ENCODE measurements around the gene TMEM54.
A peak's percentile ranks its signal among the peaks of the same experiment; 100 is the strongest.

The TMEM54 gene

GRCh38 chr1:32900956-32901822 lies at the start of gene TMEM54:
Gene TMEM54 (minus strand): TSS chr1:32901389. CDS start chr1:32901238, 151 bp downstream.
- peaks cover 37% of the 10 kb centered on the region for H3K27me3 Mint-ChIP-seq
- no peaks in the 10 kb centered on the region for H3K36me3 Mint-ChIP-seq
- H3K27ac Mint-ChIP-seq = peak within 1 kb of the TSS; percentile 51
- no peaks in the 10 kb centered on the region for H3K9me3 Mint-ChIP-seq
- peak; percentile 54 for ATAC-seq
- peaks cover 11% of the 10 kb centered on the region for H3K4me1 Mint-ChIP-seq
- peak within 1 kb of the TSS; percentile 76 for H3K4me3 Mint-ChIP-seq

GRCh38 chr1:32949519-32949918 lies 48.3 kb upstream of the TMEM54 start:
- H3K27me3 Mint-ChIP-seq = no peaks in the 10 kb centered on the region
- H3K9me3 Mint-ChIP-seq = no peaks in the 10 kb centered on the region
- H3K36me3 Mint-ChIP-seq = peaks cover 33% of the 10 kb centered on the region
- peaks cover 18% of the 10 kb centered on the region for H3K4me1 Mint-ChIP-seq
- no peak overlapping the region for H3K4me3 Mint-ChIP-seq
- H3K27ac Mint-ChIP-seq = no peak overlapping the region
- no peak for ATAC-seq

GRCh38 chr1:32948905-32949304 lies 47.7 kb upstream of the TMEM54 start:
- Mint-ChIP-seq H3K4me3 (no peak overlapping the region), H3K27ac (no peak overlapping the region), H3K36me3 (peaks cover 38% of the 10 kb centered on the region), H3K9me3 (no peaks in the 10 kb centered on the region), H3K27me3 (no peaks in the 10 kb centered on the region), H3K4me1 (peaks cover 17% of the 10 kb centered on the region)
- ATAC-seq = no peak

GRCh38 chr1:32948390-32948722 lies 47.2 kb upstream of the TMEM54 start:
- Mint-ChIP-seq H3K4me3 (no peak overlapping the region), H3K27ac (no peak overlapping the region), H3K9me3 (no peaks in the 10 kb centered on the region), H3K36me3 (peaks cover 42% of the 10 kb centered on the region), H3K27me3 (no peaks in the 10 kb centered on the region), H3K4me1 (peaks cover 14% of the 10 kb centered on the region)
- no peak for ATAC-seq

GRCh38 chr1:32947669-32948389 lies 46.6 kb upstream of the TMEM54 start:
- Mint-ChIP-seq H3K4me3 (no peak overlapping the region), H3K27me3 (no peaks in the 10 kb centered on the region), H3K4me1 (peaks cover 9% of the 10 kb centered on the region), H3K9me3 (no peaks in the 10 kb centered on the region), H3K27ac (no peak overlapping the region), H3K36me3 (peaks cover 43% of the 10 kb centered on the region)
- no peak for ATAC-seq

- Mint-ChIP-seq H3K36me3 (peaks cover 45% of the 10 kb centered on the region), H3K27ac (no peak overlapping the region), H3K4me3 (no peak overlapping the region), H3K27me3 (no peaks in the 10 kb centered on the region), H3K4me1 (peaks cover 5% of the 10 kb centered on the region), H3K9me3 (no peaks in the 10 kb centered on the region)
- ATAC-seq = no peak
Observed at GRCh38 chr1:32946413-32946812, 45.2 kb upstream of the TMEM54 start.

- no peaks in the 10 kb centered on the region for H3K9me3 Mint-ChIP-seq
- no peaks in the 10 kb centered on the region for H3K4me1 Mint-ChIP-seq
- no peaks in the 10 kb centered on the region for H3K27me3 Mint-ChIP-seq
- H3K36me3 Mint-ChIP-seq = peaks cover 47% of the 10 kb centered on the region
- H3K27ac Mint-ChIP-seq = no peak overlapping the region
- ATAC-seq = no peak
- no peak overlapping the region for H3K4me3 Mint-ChIP-seq
Observed at GRCh38 chr1:32944180-32944579, 43.0 kb upstream of the TMEM54 start.

GRCh38 chr1:32939655-32940371 lies 38.6 kb upstream of the TMEM54 start:
- Mint-ChIP-seq H3K4me1 (no peaks in the 10 kb centered on the region), H3K4me3 (no peak overlapping the region), H3K27me3 (no peaks in the 10 kb centered on the region), H3K36me3 (peaks cover 48% of the 10 kb centered on the region), H3K27ac (peak overlapping the region; percentile 11), H3K9me3 (no peaks in the 10 kb centered on the region)
- no peak for ATAC-seq

- Mint-ChIP-seq H3K4me1 (no peaks in the 10 kb centered on the region), H3K4me3 (no peak overlapping the region), H3K27me3 (no peaks in the 10 kb centered on the region), H3K9me3 (no peaks in the 10 kb centered on the region), H3K27ac (peak overlapping the region; percentile 53), H3K36me3 (peaks cover 28% of the 10 kb centered on the region)
- ATAC-seq = no peak
Observed at GRCh38 chr1:32937061-32937460, 35.9 kb upstream of the TMEM54 start.

GRCh38 chr1:32934535-32934934 lies 33.3 kb upstream of the TMEM54 start:
- H3K4me1 Mint-ChIP-seq = no peaks in the 10 kb centered on the region

GRCh38 chr1:32933742-32934322 lies 32.6 kb upstream of the TMEM54 start:
- peaks cover 19% of the 10 kb centered on the region for H3K36me3 Mint-ChIP-seq
- H3K4me3 Mint-ChIP-seq = no peak overlapping the region
- ATAC-seq = no peak
- H3K9me3 Mint-ChIP-seq = no peaks in the 10 kb centered on the region
- H3K27ac Mint-ChIP-seq = no peak overlapping the region
- no peaks in the 10 kb centered on the region for H3K4me1 Mint-ChIP-seq
- H3K27me3 Mint-ChIP-seq = no peaks in the 10 kb centered on the region

More at GRCh38 chr1:32934535-32934934, 33.3 kb upstream of the TMEM54 start:
- H3K27me3 Mint-ChIP-seq = no peaks in the 10 kb centered on the region
- H3K4me3 Mint-ChIP-seq = no peak overlapping the region
- H3K27ac Mint-ChIP-seq = no peak overlapping the region
- no peaks in the 10 kb centered on the region for H3K9me3 Mint-ChIP-seq
- peaks cover 24% of the 10 kb centered on the region for H3K36me3 Mint-ChIP-seq
- ATAC-seq = no peak

GRCh38 chr1:32931760-32932159 lies 30.6 kb upstream of the TMEM54 start:
- Mint-ChIP-seq H3K9me3 (peaks cover 4% of the 10 kb centered on the region), H3K4me1 (no peaks in the 10 kb centered on the region), H3K4me3 (no peak overlapping the region), H3K27ac (no peak overlapping the region), H3K27me3 (no peaks in the 10 kb centered on the region), H3K36me3 (peaks cover under 1% of the 10 kb centered on the region)
- no peak for ATAC-seq

GRCh38 chr1:32929366-32929765 lies 28.2 kb upstream of the TMEM54 start:
- ATAC-seq = no peak
- H3K4me3 Mint-ChIP-seq = no peak overlapping the region
- peaks cover 23% of the 10 kb centered on the region for H3K27me3 Mint-ChIP-seq
- H3K27ac Mint-ChIP-seq = no peak overlapping the region
- H3K4me1 Mint-ChIP-seq = peaks cover 17% of the 10 kb centered on the region
- H3K36me3 Mint-ChIP-seq = no peaks in the 10 kb centered on the region
- peaks cover 4% of the 10 kb centered on the region for H3K9me3 Mint-ChIP-seq

GRCh38 chr1:32928715-32929114 lies 27.5 kb upstream of the TMEM54 start:
- H3K36me3 Mint-ChIP-seq = no peaks in the 10 kb centered on the region
- no peak overlapping the region for H3K27ac Mint-ChIP-seq
- ATAC-seq = no peak
- H3K27me3 Mint-ChIP-seq = peaks cover 30% of the 10 kb centered on the region
- peaks cover 23% of the 10 kb centered on the region for H3K4me1 Mint-ChIP-seq
- peaks cover 4% of the 10 kb centered on the region for H3K9me3 Mint-ChIP-seq
- no peak overlapping the region for H3K4me3 Mint-ChIP-seq

- Mint-ChIP-seq H3K9me3 (peaks cover 4% of the 10 kb centered on the region), H3K27ac (no peak overlapping the region), H3K27me3 (peaks cover 34% of the 10 kb centered on the region), H3K4me1 (peaks cover 25% of the 10 kb centered on the region), H3K4me3 (no peak overlapping the region), H3K36me3 (no peaks in the 10 kb centered on the region)
- no peak for ATAC-seq
Observed at GRCh38 chr1:32928285-32928684, 27.1 kb upstream of the TMEM54 start.

All from stimulated activated memory B cell treated with anti-CD40 and anti-IgM and Interleukin-4, amounts not matched to agents 10 μg/mL and 1 μg/mL and 100 μg/mL, for 72 hours (primary cell).